ENCODE measurements around the gene VPS33B. TPM values are rescaled to one million over a fixed set of nuclear protein-coding genes. Genes with fewer than 3 reads are reported as not detected.

The VPS33B gene
- polyA plus RNA-seq, 2 of the 4 experiments (the other 2 are of a cell fraction), result 11.1 to 17.9 TPM

- TF ChIP-seq MAFK (IDR thresholded peaks at IDR 0.05; ENCODE audit: partially characterized antibody) (no peak), MAZ (IDR thresholded peaks at IDR 0.05; ENCODE audit: borderline replicate concordance, low read depth, low read length) (no peak), USF2 (IDR thresholded peaks at IDR 0.05) (no peak), TFCP2L1 (CRISPR knock-in tag; IDR thresholded peaks at IDR 0.05) (no peak), TP53 (CRISPR knock-in tag; IDR thresholded peaks at IDR 0.05) (no peak), HEYL (CRISPR knock-in tag; IDR thresholded peaks at IDR 0.05) (no peak), SREBF2 (IDR thresholded peaks at IDR 0.05) (no peak), JUN (IDR thresholded peaks at IDR 0.05) (no peak), KDM1A (IDR thresholded peaks at IDR 0.05; ENCODE audit: low read depth) (no peak)
- Histone ChIP-seq H3K4me2 (no peak overlapping the region), H3K4me1 (peaks cover 29% of the 10 kb centered on the region), H3K4me3 (no peak overlapping the region), H3K27ac (no peak overlapping the region), H3K9me3 (no peaks in the 10 kb centered on the region)
- ChIA-PET CTCF (interaction anchor here (0.6 to 25.4 kb wide), 5 partner anchors 16 to 1421 kb away, joined by 4 to 536 read pairs (median 203); partner anchors contain the start of genes HDDC3 and UNC45A), POLR2A (interaction anchor here (1.9 kb wide), 1 partner anchor 18 kb away, joined by 11 read pairs; the partner anchor contains the start of gene UNC45A)
- ATAC-seq, result no peak
- WGBS (ENCODE audit: missing lambda C conversion rate), result 92% methylated on average over 13 of the region's 14 CpGs
- FAIRE-seq, result no peak
- DNase-seq (ENCODE audit: low read depth in 1 of 2, low spot score in 1 of 2), result no peak
These were observed 69.3 kb downstream of the VPS33B start for GRCh38 chr15:90952901-90953677.

- no peak for FAIRE-seq
- CTCF ChIA-PET, result interaction anchor here (2.8 to 25.4 kb wide), 3 partner anchors 14 to 101 kb away, joined by 8 to 536 read pairs (median 203); partner anchors contain the start of genes HDDC3 and UNC45A
- Histone ChIP-seq H3K4me1 (peaks cover 18% of the 10 kb centered on the region), H3K4me2 (no peak overlapping the region), H3K9me3 (no peaks in the 10 kb centered on the region), H3K27ac (no peak overlapping the region), H3K4me3 (no peak overlapping the region)
- 96% methylated on average over 6 of the region's 6 CpGs for WGBS (ENCODE audit: missing lambda C conversion rate)
- no peak for DNase-seq (ENCODE audit: low read depth in 1 of 2, low spot score in 1 of 2)
- ATAC-seq, result no peak
- TF ChIP-seq E2F6 (IDR thresholded peaks at IDR 0.05; ENCODE audit: borderline replicate concordance, low read depth), result no peak
- no peak for TF ChIP-seq NR3C1 (IDR thresholded peaks at IDR 0.05)
- no peak for TF ChIP-seq BHLHE40 (IDR thresholded peaks at IDR 0.05; ENCODE audit: low read depth, low read length)
- POLR2A ChIA-PET, result no interaction called here
These were observed 71.7 kb downstream of the VPS33B start for GRCh38 chr15:90950676-90951075.

- TF ChIP-seq JUNB (IDR thresholded peaks at IDR 0.05), result no peak
- TF ChIP-seq RAD21 (conservative IDR thresholded peaks at IDR 0.05 in 1 of 2, IDR thresholded peaks at IDR 0.05 in 1 of 2), result no peak
- H3K4me2 ChIP-seq, result peak overlapping the region; percentile 24; the same call in 1 of the 3 replicates
- DNase-seq (ENCODE audit: low read depth in 1 of 2, low spot score in 1 of 2) (no peak), ATAC-seq (no peak), FAIRE-seq (no peak)
- no peaks in the 10 kb centered on the region for H3K9me3 ChIP-seq
- H3K4me1 ChIP-seq, result peaks cover 15% of the 10 kb centered on the region
- 93% methylated on average over 22 of the region's 23 CpGs for WGBS (ENCODE audit: missing lambda C conversion rate)
- POLR2A ChIA-PET, result interaction anchor here (0.6 to 1.0 kb wide), 2 partner anchors 9 to 21 kb away, joined by 3 read pairs; no protein-coding TSS in a partner anchor
- peak overlapping the region; percentile 66 to 87 for H3K27ac ChIP-seq
- CTCF ChIA-PET, result interaction anchor here (0.9 to 25.4 kb wide), 4 partner anchors 9 to 322 kb away, joined by 3 to 536 read pairs (median 6); partner anchors contain the start of genes HDDC3 and UNC45A
- no peak overlapping the region for H3K4me3 ChIP-seq
These were observed 72.3 kb downstream of the VPS33B start for GRCh38 chr15:90949979-90950675.

Small RNA genes within 50 kb of the gene (small RNA-seq; reads per million reads assigned to genes)
- gene RF00019, result 0 reads per million in 6 experiments

Other genes starting within 250 kb of the VPS33B start
- gene FURIN, start 154.0 kb downstream of the VPS33B start, polyA plus RNA-seq (2011; rRNA removed), result 16.8 and 20.9 TPM in 2 replicates
- 23.1 to 37.1 TPM (median 33.3 TPM) in 3 replicates for gene FURIN, start 154.0 kb downstream of the VPS33B start, polyA plus RNA-seq (2017; fragmentation: RNase III; extraction: RNeasy Plus Mini Kit Qiagen cat#74134 plus additional on column Dnase treatment)
- 0.50 and 0.53 TPM in 2 replicates for gene FES, start 138.1 kb downstream of the VPS33B start, polyA plus RNA-seq (2011; rRNA removed)
- 0.39 to 0.50 TPM (median 0.45 TPM) in 3 replicates for gene FES, start 138.1 kb downstream of the VPS33B start, polyA plus RNA-seq (2017; fragmentation: RNase III; extraction: RNeasy Plus Mini Kit Qiagen cat#74134 plus additional on column Dnase treatment)
- 22.0 and 37.0 TPM in 2 replicates for gene MAN2A2, start 119.3 kb downstream of the VPS33B start, polyA plus RNA-seq (2011; rRNA removed)
- gene MAN2A2, start 119.3 kb downstream of the VPS33B start, polyA plus RNA-seq (2017; fragmentation: RNase III; extraction: RNeasy Plus Mini Kit Qiagen cat#74134 plus additional on column Dnase treatment), result 29.6 to 35.3 TPM (median 32.6 TPM) in 3 replicates
- 29.8 and 31.9 TPM in 2 replicates for gene HDDC3, start 90.0 kb downstream of the VPS33B start, polyA plus RNA-seq (2011; rRNA removed)
- 25.3 to 29.7 TPM (median 26.1 TPM) in 3 replicates for gene HDDC3, start 90.0 kb downstream of the VPS33B start, polyA plus RNA-seq (2017; fragmentation: RNase III; extraction: RNeasy Plus Mini Kit Qiagen cat#74134 plus additional on column Dnase treatment)
- 47.7 and 48.2 TPM in 2 replicates for gene UNC45A, start 87.3 kb downstream of the VPS33B start, polyA plus RNA-seq (2011; rRNA removed)
- 76.9 to 82.5 TPM (median 80.4 TPM) in 3 replicates for gene UNC45A, start 87.3 kb downstream of the VPS33B start, polyA plus RNA-seq (2017; fragmentation: RNase III; extraction: RNeasy Plus Mini Kit Qiagen cat#74134 plus additional on column Dnase treatment)
- 22.8 and 25.3 TPM in 2 replicates for gene RCCD1, start 67.7 kb downstream of the VPS33B start, polyA plus RNA-seq (2011; rRNA removed)
- gene RCCD1, start 67.7 kb downstream of the VPS33B start, polyA plus RNA-seq (2017; fragmentation: RNase III; extraction: RNeasy Plus Mini Kit Qiagen cat#74134 plus additional on column Dnase treatment), result 37.0 to 39.4 TPM (median 37.2 TPM) in 3 replicates
- 376 and 426 TPM in 2 replicates for gene PRC1, start 28.1 kb downstream of the VPS33B start, polyA plus RNA-seq (2011; rRNA removed)
- gene PRC1, start 28.1 kb downstream of the VPS33B start, polyA plus RNA-seq (2017; fragmentation: RNase III; extraction: RNeasy Plus Mini Kit Qiagen cat#74134 plus additional on column Dnase treatment), result 277 to 312 TPM (median 303 TPM) in 3 replicates
- gene SV2B, start 77.7 kb upstream of the VPS33B start, polyA plus RNA-seq (2011; rRNA removed), result 0.03 and 0.05 TPM in 2 replicates
- gene SV2B, start 77.7 kb upstream of the VPS33B start, polyA plus RNA-seq (2017; fragmentation: RNase III; extraction: RNeasy Plus Mini Kit Qiagen cat#74134 plus additional on column Dnase treatment), result not detected in 3 replicates